ENCODE data around the gene SLC25A21. TPM values are rescaled to one million over a fixed set of nuclear protein-coding genes. Genes with fewer than 3 reads are reported as not detected.
"Not testable (repeated sequence)": the region's sequence is repeated elsewhere in the genome, so short reads cannot be mapped to it uniquely, and the experiment has no call there.

Gene SLC25A21
- total RNA-seq, 1 experiment from 2014 or later: 1.3 TPM

DNA sequence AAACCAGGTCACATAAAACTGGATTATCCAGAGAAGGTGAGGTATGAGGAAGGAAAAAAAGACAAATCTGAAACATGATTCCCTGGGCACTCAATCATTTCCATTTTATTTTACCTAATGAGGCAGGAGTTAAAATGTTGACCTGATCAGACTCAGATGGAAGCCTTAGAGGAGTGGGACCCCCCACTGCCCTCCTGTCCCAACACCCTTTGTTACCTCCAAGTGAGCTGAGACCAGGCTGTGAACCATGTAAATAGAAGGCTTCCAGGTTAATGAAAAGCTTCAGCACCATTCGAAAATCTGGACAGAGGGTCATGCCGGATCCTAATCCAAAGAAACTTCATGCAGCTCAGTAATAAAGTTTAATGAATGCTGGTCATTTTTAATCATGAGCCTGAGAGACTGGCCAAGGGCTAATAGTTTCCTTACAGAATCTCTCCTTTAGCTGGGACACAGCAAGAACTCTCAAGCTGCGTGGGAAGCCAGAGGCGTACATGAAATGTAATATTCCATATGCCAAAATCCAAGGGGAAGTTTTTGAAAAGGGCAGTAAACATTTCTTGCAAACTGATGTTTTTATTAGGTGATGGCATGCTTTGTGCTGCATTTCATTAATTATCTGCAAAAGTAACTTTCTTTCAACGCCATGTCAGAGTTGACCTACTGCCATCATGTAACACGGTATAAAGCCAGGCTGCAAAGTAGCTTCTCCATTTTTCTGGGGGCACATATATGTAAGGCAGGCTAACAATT, 327.8 kb downstream of the SLC25A21 start:
- in situ Hi-C loops (cut with HindIII; ENCODE audit: low pct_unique_long_range_greater_than_20kb, low sequenced_read_pairs): no loop called here
- DNase-seq (ENCODE audit: low read depth): no peak

GRCh38 chr14:36843410-36843809, 329.0 kb downstream of the SLC25A21 start:
- in situ Hi-C loops (cut with HindIII; ENCODE audit: low pct_unique_long_range_greater_than_20kb, low sequenced_read_pairs): no loop called here
- no peak for DNase-seq (ENCODE audit: low read depth)

GRCh38 chr14:36835128-36835527, 337.3 kb downstream of the SLC25A21 start:
- DNase-seq (ENCODE audit: low read depth): peak; percentile 59
- in situ Hi-C loops (cut with HindIII; ENCODE audit: low pct_unique_long_range_greater_than_20kb, low sequenced_read_pairs): no loop called here

DNA sequence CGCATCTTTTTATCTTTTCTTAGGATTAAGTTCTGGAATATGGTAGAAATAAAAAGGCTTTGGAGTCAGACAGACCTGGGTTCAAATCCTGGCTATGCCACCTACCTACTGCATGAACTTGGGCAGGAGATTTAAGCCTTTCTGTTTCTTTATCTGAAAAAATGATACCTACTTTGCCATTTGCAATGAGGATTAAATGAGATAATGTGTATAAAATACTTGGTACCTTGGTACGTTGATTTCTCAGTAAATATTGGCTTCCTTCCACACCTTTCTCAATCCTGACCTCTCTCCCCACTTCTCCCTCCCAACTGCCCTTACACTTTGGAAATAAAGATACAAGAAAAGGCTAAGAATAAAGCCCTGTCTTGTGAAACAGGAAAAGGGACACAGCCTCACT, 338.1 kb downstream of the SLC25A21 start:
- no peak for DNase-seq (ENCODE audit: low read depth)
- in situ Hi-C loops (cut with HindIII; ENCODE audit: low pct_unique_long_range_greater_than_20kb, low sequenced_read_pairs): no loop called here

- DNase-seq (ENCODE audit: low read depth): no peak
- in situ Hi-C loops (cut with HindIII; ENCODE audit: low pct_unique_long_range_greater_than_20kb, low sequenced_read_pairs): no loop called here
Measured at GRCh38 chr14:36829547-36829946, 342.9 kb downstream of the SLC25A21 start.

DNA sequence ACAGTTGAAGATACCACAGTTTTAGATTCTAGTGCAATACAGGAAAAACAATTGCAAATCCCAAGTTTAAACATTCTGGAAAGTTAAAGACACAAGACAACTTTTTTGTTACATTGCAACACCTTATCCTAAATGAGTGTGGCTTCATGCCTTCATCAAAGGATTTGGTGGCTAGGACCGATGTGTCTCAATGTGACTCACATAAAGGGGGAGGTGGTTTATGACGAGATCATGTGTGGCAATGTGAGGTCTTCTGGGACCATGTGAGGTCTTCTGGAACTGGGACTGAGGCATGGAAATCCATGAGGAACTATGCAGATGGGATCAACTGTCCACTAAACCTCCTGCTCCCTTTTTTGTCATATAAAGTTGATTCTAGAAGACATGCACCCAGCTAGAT, 344.5 kb downstream of the SLC25A21 start:
- DNase-seq (ENCODE audit: low read depth): no peak
- in situ Hi-C loops (cut with HindIII; ENCODE audit: low pct_unique_long_range_greater_than_20kb, low sequenced_read_pairs): no loop called here

- in situ Hi-C loops (cut with HindIII; ENCODE audit: low pct_unique_long_range_greater_than_20kb, low sequenced_read_pairs): no loop called here
- DNase-seq (ENCODE audit: low read depth): no peak
Measured at GRCh38 chr14:36826614-36827013, 345.8 kb downstream of the SLC25A21 start.

- no peak for DNase-seq (ENCODE audit: low read depth)
- in situ Hi-C loops (cut with HindIII; ENCODE audit: low pct_unique_long_range_greater_than_20kb, low sequenced_read_pairs): no loop called here
Measured at GRCh38 chr14:36824854-36825253, 347.6 kb downstream of the SLC25A21 start.

DNA sequence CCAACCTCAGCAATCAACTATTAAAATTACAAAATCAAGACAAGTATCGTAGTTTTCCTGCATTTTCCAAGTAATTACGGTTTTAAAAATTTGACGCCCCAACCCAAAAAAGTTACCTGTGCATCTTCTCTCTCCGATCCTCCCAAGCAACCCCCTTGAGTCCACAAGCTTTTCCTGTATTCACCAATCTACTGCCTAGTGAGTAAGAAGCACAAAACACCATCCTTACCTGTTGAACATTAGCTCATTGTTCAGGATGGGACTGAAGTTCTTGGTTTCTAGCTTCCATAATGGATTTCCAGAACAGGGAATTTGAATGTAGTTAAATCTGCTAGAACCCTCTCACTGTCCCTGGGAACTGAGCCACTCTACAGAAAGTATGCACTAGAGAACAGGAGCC, 348.8 kb downstream of the SLC25A21 start:
- in situ Hi-C loops (cut with HindIII; ENCODE audit: low pct_unique_long_range_greater_than_20kb, low sequenced_read_pairs): no loop called here
- DNase-seq (ENCODE audit: low read depth): no peak

GRCh38 chr14:36822685-36823084, 349.7 kb downstream of the SLC25A21 start:
- no peak for DNase-seq (ENCODE audit: low read depth)
- in situ Hi-C loops (cut with HindIII; ENCODE audit: low pct_unique_long_range_greater_than_20kb, low sequenced_read_pairs): no loop called here

DNA sequence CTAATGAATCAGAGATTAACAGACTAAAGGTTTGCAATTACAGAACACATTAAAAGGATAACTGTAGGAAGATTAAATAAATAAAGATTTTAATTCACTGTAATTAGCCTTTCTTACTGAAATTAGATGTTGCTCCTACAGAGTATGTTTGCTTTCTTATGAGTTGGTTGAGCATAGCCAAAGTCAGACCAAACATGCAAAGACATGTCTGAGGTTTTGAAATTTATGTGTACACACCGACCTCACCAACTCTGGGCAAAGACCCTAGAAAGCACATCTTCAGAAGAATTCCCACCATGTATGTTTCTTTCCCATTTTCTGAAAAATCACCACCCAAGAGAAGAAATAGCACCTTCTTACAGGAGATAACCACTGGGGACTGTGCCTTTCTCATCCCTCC, 351.5 kb downstream of the SLC25A21 start:
- in situ Hi-C loops (cut with HindIII; ENCODE audit: low pct_unique_long_range_greater_than_20kb, low sequenced_read_pairs): no loop called here
- DNase-seq (ENCODE audit: low read depth): no peak

DNA sequence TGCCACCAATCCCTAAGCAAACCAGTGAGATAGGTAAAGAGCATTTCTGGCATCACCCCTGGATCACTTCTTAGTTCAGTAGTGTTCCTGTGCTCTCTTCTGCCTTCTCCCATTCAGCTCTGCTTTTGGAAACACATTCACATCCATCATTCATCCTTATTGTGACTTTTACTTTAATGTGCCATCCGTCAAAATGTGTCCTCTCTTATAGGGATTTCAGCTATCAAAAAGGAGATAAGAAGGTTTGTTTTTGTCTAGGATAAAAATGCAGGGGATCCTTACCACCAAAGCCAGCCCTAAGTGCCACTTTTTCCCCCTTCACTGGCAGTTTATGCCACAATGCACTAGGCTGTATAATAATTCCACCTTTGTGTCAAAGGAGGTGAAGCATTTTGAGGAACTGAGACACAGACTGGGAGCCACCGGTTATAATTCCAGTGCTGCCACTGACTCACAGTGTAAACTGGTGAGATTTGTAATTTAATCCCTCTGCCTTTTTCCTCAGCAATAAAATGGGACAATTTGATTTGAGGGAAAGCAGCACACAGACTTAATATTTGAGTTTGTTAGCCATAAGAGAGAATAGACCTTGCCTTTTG, 352.2 kb downstream of the SLC25A21 start:
- in situ Hi-C loops (cut with HindIII; ENCODE audit: low pct_unique_long_range_greater_than_20kb, low sequenced_read_pairs): no loop called here
- no peak for DNase-seq (ENCODE audit: low read depth)

GRCh38 chr14:36818794-36819384, 353.5 kb downstream of the SLC25A21 start:
- DNase-seq (ENCODE audit: low read depth): no peak
- in situ Hi-C loops (cut with HindIII; ENCODE audit: low pct_unique_long_range_greater_than_20kb, low sequenced_read_pairs): no loop called here

DNA sequence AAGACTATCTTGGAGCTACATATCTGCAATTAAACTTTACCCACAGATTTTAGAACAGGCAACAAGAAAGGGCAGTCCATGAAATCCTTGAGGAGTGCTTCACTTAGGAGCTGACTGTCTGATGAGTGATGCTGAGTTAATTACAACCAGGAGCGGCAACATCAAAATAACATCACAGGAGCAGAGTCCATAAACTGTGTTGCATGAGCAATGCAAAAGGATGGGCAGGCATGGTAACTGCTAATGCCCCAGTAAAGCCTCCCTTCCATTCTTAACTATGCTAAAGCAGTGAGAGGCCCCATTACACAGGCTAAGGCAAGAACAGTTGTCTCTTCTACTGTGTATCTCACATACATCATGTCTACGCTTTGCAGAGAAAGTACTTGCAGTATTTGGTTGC, 354.2 kb downstream of the SLC25A21 start:
- no peak for DNase-seq (ENCODE audit: low read depth)
- in situ Hi-C loops (cut with HindIII; ENCODE audit: low pct_unique_long_range_greater_than_20kb, low sequenced_read_pairs): no loop called here

DNA sequence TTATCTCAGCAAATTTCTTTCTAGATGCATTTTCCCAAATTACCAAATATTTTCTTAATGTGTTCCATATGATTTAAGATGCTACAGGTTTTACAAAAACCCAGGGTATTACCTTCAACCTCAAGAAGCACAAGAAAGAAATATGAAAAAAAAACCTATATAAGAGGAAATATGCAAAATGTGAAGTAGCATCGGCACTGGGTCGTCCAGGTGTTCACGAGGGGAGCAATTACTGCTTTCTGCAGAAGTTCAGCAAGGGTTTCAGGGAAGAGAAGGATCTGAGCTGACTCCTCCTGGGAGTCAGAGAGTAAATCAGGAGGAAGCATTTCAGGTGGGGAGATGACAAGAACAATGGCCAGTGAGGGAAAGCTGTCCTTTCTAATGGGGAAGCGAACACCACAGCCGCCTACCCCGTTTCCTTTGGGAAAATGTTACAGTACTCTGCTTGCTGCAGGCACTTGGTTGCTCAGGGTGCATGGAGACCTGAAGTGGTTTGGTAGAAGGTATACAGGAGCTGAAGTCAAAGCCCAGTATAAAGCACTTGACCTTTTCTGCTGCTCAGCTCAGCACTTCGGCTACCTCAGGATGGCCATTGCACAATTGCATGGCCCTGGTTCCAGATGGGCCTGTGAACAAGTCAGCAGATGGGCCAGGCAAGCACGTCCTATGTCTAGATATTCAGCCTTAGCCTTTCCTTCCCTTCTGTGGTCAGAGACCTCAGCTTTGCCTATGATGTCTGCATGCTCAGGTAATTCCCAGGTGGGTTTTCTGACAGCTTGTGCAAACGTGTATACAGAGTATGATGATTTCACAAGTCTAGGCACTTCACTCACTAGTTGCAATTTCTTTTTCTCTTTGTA, 355.1 kb downstream of the SLC25A21 start:
- in situ Hi-C loops (cut with HindIII; ENCODE audit: low pct_unique_long_range_greater_than_20kb, low sequenced_read_pairs): no loop called here
- DNase-seq (ENCODE audit: low read depth): no peak

DNA sequence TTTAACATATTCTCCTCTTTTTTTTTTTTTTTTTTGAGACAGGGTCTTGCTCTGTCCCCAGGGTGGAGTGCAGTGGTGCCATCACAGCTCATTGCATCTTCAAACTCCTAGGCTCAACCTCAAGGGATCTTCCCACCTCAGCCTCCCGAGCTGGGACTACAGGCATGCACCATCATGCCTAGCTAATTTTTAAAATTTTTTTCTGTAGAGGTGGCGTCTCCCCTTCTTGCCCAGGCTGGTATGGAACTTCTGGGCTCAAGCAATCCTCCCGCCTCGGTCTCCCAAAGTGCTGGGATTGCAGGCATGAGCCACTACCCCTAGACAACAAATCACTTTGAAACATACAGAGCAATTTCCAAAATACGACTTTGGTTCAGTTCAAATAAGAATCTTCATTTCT, 355.9 kb downstream of the SLC25A21 start:
- no peak for DNase-seq (ENCODE audit: low read depth)
- in situ Hi-C loops (cut with HindIII; ENCODE audit: low pct_unique_long_range_greater_than_20kb, low sequenced_read_pairs): no loop called here

- in situ Hi-C loops (cut with HindIII; ENCODE audit: low pct_unique_long_range_greater_than_20kb, low sequenced_read_pairs); DNase-seq (ENCODE audit: low read depth): not testable (repeated sequence)
Measured at GRCh38 chr14:36814783-36815182, 357.6 kb downstream of the SLC25A21 start.

DNA sequence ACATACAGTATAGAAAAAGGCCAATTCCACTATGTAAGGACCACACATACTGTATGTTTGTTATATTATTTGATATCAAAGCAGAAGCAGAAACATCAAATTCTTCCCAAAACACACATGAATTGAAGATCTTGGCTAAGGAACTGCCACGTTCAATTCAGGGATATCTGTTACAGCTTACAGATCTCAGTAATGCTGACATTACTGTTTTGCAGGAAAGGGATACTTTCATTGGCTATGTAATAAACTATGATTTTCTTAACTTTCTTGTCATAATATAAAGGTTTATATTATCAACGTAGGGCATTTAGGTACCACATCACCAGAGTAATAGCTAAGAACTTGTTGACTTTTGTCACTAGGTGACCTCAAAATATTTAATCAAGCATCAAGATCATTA, 362.2 kb downstream of the SLC25A21 start:
- DNase-seq (ENCODE audit: low read depth): no peak
- in situ Hi-C loops (cut with HindIII; ENCODE audit: low pct_unique_long_range_greater_than_20kb, low sequenced_read_pairs): no loop called here

GRCh38 chr14:36807727-36808126, 364.7 kb downstream of the SLC25A21 start:
- DNase-seq (ENCODE audit: low read depth): no peak
- in situ Hi-C loops (cut with HindIII; ENCODE audit: low pct_unique_long_range_greater_than_20kb, low sequenced_read_pairs): no loop called here

Data from Caki2 (cell line).